ENCODE results near the gene MPPE1. TPM values are rescaled to one million over a fixed set of nuclear protein-coding genes. Genes with fewer than 3 reads are reported as not detected.

Gene MPPE1
- total and polyA plus RNA-seq, 9 of the 15 experiments (the other 6 are each of a cell fraction or from before 2014, with no cell fraction given): 10.7 to 19.5 (median 13.3) TPM

DNA sequence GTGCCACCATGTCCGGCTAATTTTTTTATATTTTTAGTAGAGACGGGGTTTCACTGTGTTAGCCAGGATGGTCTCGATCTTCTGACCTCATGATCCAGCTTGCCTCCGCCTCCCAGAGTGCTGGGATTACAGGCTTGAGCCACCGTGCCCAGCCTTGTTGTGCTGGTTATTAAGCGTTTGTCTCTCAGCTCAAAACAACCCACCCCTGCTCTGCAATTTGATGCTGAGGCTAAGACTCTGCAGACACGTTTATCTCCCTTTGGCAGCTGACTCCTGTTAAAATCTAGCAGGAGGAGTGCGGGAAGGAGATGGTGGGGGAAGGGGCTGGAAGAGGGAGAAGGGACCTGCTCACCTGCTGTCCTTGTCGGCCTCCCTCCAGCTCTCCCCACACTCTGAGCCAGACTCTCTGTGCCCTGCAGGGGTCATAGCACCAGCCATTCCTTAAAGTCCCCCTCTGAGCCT, 43.3 kb upstream of the MPPE1 start (continued):
- TF ChIP-seq, protein P1, sequence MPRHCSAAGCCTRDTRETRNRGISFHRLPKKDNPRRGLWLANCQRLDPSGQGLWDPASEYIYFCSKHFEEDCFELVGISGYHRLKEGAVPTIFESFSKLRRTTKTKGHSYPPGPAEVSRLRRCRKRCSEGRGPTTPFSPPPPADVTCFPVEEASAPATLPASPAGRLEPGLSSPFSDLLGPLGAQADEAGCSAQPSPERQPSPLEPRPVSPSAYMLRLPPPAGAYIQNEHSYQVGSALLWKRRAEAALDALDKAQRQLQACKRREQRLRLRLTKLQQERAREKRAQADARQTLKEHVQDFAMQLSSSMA (CRISPR knock-in tag; IDR thresholded peaks at IDR 0.05): no peak
- TF ChIP-seq GABPB2 (CRISPR knock-in tag; conservative IDR thresholded peaks at IDR 0.05) (no peak), HMG20B (CRISPR knock-in tag; IDR thresholded peaks at IDR 0.05) (no peak), ARID1B (IDR thresholded peaks at IDR 0.05) (peak; percentile 93), ZSCAN29 (IDR thresholded peaks at IDR 0.05) (no peak), CBFA2T2 (conservative IDR thresholded peaks at IDR 0.05) (peak; percentile 86), ETS2 (tag; IDR thresholded peaks at IDR 0.05; ENCODE audit: borderline replicate concordance, poor library complexity, severe bottlenecking) (no peak), RAD21 (CRISPR knock-in tag; conservative IDR thresholded peaks at IDR 0.05 in 1 of 2, IDR thresholded peaks at IDR 0.05 in 1 of 2) (no peak), ZNF79 (CRISPR knock-in tag; IDR thresholded peaks at IDR 0.05; ENCODE audit: low read depth) (no peak), ZNF23 (CRISPR knock-in tag; IDR thresholded peaks at IDR 0.05) (no peak), NFYB (IDR thresholded peaks at IDR 0.05; ENCODE audit: extremely low read depth, insufficient read length) (no peak), POLR3G (IDR thresholded peaks at IDR 0.05; ENCODE audit: extremely low read depth, insufficient read length, insufficient replicate concordance) (no peak), HNRNPK (IDR thresholded peaks at IDR 0.05; ENCODE audit: low read depth, low read length, poor library complexity, severe bottlenecking) (no peak)
- TF ChIP-seq, protein P2, sequence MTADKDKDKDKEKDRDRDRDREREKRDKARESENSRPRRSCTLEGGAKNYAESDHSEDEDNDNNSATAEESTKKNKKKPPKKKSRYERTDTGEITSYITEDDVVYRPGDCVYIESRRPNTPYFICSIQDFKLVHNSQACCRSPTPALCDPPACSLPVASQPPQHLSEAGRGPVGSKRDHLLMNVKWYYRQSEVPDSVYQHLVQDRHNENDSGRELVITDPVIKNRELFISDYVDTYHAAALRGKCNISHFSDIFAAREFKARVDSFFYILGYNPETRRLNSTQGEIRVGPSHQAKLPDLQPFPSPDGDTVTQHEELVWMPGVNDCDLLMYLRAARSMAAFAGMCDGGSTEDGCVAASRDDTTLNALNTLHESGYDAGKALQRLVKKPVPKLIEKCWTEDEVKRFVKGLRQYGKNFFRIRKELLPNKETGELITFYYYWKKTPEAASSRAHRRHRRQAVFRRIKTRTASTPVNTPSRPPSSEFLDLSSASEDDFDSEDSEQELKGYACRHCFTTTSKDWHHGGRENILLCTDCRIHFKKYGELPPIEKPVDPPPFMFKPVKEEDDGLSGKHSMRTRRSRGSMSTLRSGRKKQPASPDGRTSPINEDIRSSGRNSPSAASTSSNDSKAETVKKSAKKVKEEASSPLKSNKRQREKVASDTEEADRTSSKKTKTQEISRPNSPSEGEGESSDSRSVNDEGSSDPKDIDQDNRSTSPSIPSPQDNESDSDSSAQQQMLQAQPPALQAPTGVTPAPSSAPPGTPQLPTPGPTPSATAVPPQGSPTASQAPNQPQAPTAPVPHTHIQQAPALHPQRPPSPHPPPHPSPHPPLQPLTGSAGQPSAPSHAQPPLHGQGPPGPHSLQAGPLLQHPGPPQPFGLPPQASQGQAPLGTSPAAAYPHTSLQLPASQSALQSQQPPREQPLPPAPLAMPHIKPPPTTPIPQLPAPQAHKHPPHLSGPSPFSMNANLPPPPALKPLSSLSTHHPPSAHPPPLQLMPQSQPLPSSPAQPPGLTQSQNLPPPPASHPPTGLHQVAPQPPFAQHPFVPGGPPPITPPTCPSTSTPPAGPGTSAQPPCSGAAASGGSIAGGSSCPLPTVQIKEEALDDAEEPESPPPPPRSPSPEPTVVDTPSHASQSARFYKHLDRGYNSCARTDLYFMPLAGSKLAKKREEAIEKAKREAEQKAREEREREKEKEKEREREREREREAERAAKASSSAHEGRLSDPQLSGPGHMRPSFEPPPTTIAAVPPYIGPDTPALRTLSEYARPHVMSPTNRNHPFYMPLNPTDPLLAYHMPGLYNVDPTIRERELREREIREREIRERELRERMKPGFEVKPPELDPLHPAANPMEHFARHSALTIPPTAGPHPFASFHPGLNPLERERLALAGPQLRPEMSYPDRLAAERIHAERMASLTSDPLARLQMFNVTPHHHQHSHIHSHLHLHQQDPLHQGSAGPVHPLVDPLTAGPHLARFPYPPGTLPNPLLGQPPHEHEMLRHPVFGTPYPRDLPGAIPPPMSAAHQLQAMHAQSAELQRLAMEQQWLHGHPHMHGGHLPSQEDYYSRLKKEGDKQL (CRISPR knock-in tag; IDR thresholded peaks at IDR 0.05; ENCODE audit: borderline replicate concordance): no peak
- TF ChIP-seq, protein P3, sequence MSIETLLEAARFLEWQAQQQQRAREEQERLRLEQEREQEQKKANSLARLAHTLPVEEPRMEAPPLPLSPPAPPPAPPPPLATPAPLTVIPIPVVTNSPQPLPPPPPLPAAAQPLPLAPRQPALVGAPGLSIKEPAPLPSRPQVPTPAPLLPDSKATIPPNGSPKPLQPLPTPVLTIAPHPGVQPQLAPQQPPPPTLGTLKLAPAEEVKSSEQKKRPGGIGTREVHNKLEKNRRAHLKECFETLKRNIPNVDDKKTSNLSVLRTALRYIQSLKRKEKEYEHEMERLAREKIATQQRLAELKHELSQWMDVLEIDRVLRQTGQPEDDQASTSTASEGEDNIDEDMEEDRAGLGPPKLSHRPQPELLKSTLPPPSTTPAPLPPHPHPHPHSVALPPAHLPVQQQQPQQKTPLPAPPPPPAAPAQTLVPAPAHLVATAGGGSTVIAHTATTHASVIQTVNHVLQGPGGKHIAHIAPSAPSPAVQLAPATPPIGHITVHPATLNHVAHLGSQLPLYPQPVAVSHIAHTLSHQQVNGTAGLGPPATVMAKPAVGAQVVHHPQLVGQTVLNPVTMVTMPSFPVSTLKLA (conservative IDR thresholded peaks at IDR 0.05): peak in 1 of 2 experiments; percentile 9; a peak in 1 of 4 replicates
- TF ChIP-seq, protein P4, sequence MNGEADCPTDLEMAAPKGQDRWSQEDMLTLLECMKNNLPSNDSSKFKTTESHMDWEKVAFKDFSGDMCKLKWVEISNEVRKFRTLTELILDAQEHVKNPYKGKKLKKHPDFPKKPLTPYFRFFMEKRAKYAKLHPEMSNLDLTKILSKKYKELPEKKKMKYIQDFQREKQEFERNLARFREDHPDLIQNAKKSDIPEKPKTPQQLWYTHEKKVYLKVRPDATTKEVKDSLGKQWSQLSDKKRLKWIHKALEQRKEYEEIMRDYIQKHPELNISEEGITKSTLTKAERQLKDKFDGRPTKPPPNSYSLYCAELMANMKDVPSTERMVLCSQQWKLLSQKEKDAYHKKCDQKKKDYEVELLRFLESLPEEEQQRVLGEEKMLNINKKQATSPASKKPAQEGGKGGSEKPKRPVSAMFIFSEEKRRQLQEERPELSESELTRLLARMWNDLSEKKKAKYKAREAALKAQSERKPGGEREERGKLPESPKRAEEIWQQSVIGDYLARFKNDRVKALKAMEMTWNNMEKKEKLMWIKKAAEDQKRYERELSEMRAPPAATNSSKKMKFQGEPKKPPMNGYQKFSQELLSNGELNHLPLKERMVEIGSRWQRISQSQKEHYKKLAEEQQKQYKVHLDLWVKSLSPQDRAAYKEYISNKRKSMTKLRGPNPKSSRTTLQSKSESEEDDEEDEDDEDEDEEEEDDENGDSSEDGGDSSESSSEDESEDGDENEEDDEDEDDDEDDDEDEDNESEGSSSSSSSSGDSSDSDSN (IDR thresholded peaks at IDR 0.05; ENCODE audit: borderline replicate concordance in 1 of 2, low read depth in 2 of 2, low read length in 2 of 2): 0 out of 4 replicates have a peak, but pooled peaks of 1 of the 2 experiments have one; percentile 21
- TF ChIP-seq, protein P5, sequence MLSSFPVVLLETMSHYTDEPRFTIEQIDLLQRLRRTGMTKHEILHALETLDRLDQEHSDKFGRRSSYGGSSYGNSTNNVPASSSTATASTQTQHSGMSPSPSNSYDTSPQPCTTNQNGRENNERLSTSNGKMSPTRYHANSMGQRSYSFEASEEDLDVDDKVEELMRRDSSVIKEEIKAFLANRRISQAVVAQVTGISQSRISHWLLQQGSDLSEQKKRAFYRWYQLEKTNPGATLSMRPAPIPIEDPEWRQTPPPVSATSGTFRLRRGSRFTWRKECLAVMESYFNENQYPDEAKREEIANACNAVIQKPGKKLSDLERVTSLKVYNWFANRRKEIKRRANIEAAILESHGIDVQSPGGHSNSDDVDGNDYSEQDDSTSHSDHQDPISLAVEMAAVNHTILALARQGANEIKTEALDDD (IDR thresholded peaks at IDR 0.05): no peak
